Mammary epithelial cell (primary cell): ENCODE results near the gene APEH.

Experiments
- CTCF ChIP-seq, 2 donors: IDR thresholded peaks in 1 of 2; conservative IDR thresholded peaks in 1 of 2; 2 replicates each; pipeline ENCODE4 v1.5.1; 2011 to 2012; ENCODE audit warnings: inconsistent platforms in 2 of 2, low read length in 2 of 2, mild to moderate bottlenecking in 2 of 2, control low read depth in 1 of 2, low read depth in 1 of 2; ENCODE audit not compliant: insufficient read depth in 1 of 2; ENCODE audit errors: extremely low read depth in 1 of 2
- EZH2 ChIP-seq: IDR thresholded peaks from 2 replicates; pipeline ENCODE4 v1.6.1; 2012; ENCODE audit warnings: low read length, inconsistent platforms, borderline replicate concordance

GRCh38 chr3:49673121-49673714, 933 bp upstream of the APEH start:
- TF ChIP-seq CTCF (conservative IDR thresholded peaks at IDR 0.05 in 1 of 2, IDR thresholded peaks at IDR 0.05 in 1 of 2; ENCODE audit: extremely low read depth in 1 of 2, insufficient read depth in 1 of 2, low read depth in 1 of 2, low read length in 2 of 2) (no peak), EZH2 (no peak)
